HEK293T (cell line): Measurements from ENCODE around the gene LTO1.

Source experiments
- ARNT ChIP-seq: fragments of 450-650 bp; IDR thresholded peaks from 2 replicates; pipeline ENCODE4 v1.6.1; 2017; ENCODE audit warnings: mild to moderate bottlenecking
- BHLHE40 ChIP-seq: fragments of 450-650 bp; IDR thresholded peaks from 2 replicates; pipeline ENCODE4 v1.6.1; 2016; ENCODE audit warnings: mild to moderate bottlenecking, moderate library complexity, borderline replicate concordance
- ELF4 ChIP-seq: fragments of 450-650 bp; IDR thresholded peaks from 2 replicates; pipeline ENCODE4 v1.6.1; 2017; ENCODE audit warnings: antibody characterized with exemption
- HDGF ChIP-seq: fragments of 450-650 bp; IDR thresholded peaks from 2 replicates; pipeline ENCODE4 v1.6.1; 2017; ENCODE audit warnings: antibody characterized with exemption, borderline replicate concordance
- L3MBTL2 ChIP-seq: fragments of 450-650 bp; conservative IDR thresholded peaks from 2 replicates; pipeline ENCODE4 v1.6.1; 2016; ENCODE audit warnings: mild to moderate bottlenecking
- LEF1 ChIP-seq: fragments of 450-650 bp; IDR thresholded peaks from 2 replicates; pipeline ENCODE4 v1.6.1; 2017; ENCODE audit warnings: mild to moderate bottlenecking, borderline replicate concordance
- NFRKB ChIP-seq: fragments of 450-650 bp; IDR thresholded peaks from 2 replicates; pipeline ENCODE4 v1.6.1; 2016; ENCODE audit warnings: mild to moderate bottlenecking, moderate library complexity
- SP1 ChIP-seq: fragments of 450-650 bp; IDR thresholded peaks from 2 replicates; pipeline ENCODE4 v1.6.1; 2017
- SUZ12 ChIP-seq: fragments of 450-650 bp; IDR thresholded peaks from 2 replicates; pipeline ENCODE4 v1.6.1; 2016; ENCODE audit warnings: mild to moderate bottlenecking

- no peak for TF ChIP-seq SP1
- TF ChIP-seq SUZ12 = no peak
- no peak for TF ChIP-seq L3MBTL2
- TF ChIP-seq ELF4 = no peak
- TF ChIP-seq BHLHE40 = no peak
- no peak for TF ChIP-seq NFRKB
- no peak for TF ChIP-seq LEF1
- TF ChIP-seq ARNT = no peak
- TF ChIP-seq HDGF = no peak
These were observed 22.3 kb upstream of the LTO1 start for GRCh38 chr11:69697469-69697843.
